Body of pancreas (tissue), 4 donors: Measurements from ENCODE around the gene ZBTB43. TPM values are rescaled to one million over a fixed set of nuclear protein-coding genes. Genes with fewer than 3 reads are reported as not detected.
"Not testable (repeated sequence)": the region's sequence is repeated elsewhere in the genome, so short reads cannot be mapped to it uniquely, and the experiment has no call there.

Source experiments
- ATAC-seq: fragments of 150-250 bp; one replicate; pipeline ENCODE4 v1.9.1; 2016
- DNase-seq, 4 donors: peaks; one replicate each; pipeline ENCODE4 v3.0.0-alpha.2; 2019
- H3K27ac ChIP-seq, 4 donors: fragments of 200-600 bp; sonication (generic); 1 replicate in 3 of 4; 2 replicates in 1 of 4; pipeline versions ENCODE4 v1.5.1 to v1.6.1; 2016 to 2019; ENCODE audit warnings: mild to moderate bottlenecking in 1 of 4, mixed read lengths in 1 of 4, moderate library complexity in 1 of 4
- H3K27me3 ChIP-seq, 2 donors: fragments of 200-600 bp; sonication (generic); one replicate each; pipeline ENCODE4 v1.6.0; 2016; ENCODE audit warnings: mild to moderate bottlenecking in 1 of 2
- H3K36me3 ChIP-seq, 2 donors: fragments of 200-600 bp; sonication (generic); replicated peaks in 1 of 2; 2 replicates each; pipeline ENCODE4 v1.5.1; 2016; ENCODE audit warnings: low read depth in 2 of 2; ENCODE audit not compliant: insufficient read depth in 1 of 2
- H3K4me1 ChIP-seq: fragments of 200-600 bp; sonication (generic); one replicate; pipeline ENCODE4 v1.6.0; 2016
- H3K4me3 ChIP-seq, 2 donors: fragments of 200-600 bp; sonication (generic); 1 replicate in 1 of 2; 2 replicates in 1 of 2; pipeline ENCODE4 v1.5.1; 2016 to 2019
- H3K9me3 ChIP-seq, 3 donors: fragments of 200-600 bp; sonication (generic); 1 replicate in 2 of 3; 2 replicates in 1 of 3; pipeline ENCODE4 v1.5.1; 2016
- CTCF ChIP-seq, 7 experiments: fragments of 450-650 bp in 4 of 7; fragments of 200-600 bp in 3 of 7; sonication (generic) in 3 of 7; IDR thresholded peaks; one replicate each; pipeline ENCODE4 v1.5.1; 2016 to 2019; ENCODE audit warnings: antibody characterized with exemption in 7 of 7
- POLR2A ChIP-seq, 3 donors: fragments of 450-650 bp; IDR thresholded peaks; one replicate each; pipeline ENCODE4 v1.6.1; 2016; ENCODE audit warnings: antibody characterized with exemption in 3 of 3, mild to moderate bottlenecking in 2 of 3
- WGBS, 2 donors: methylation state at CpG; one replicate each; pipeline ENCODE4 v1.1.5; 2017; 5-methylcytosine and 5-hydroxymethylcytosine counted together
- intact Hi-C: fragments of 100-400 bp; cut with DNase I; formaldehyde crosslinking; loops from one replicate; pipeline ENCODE4 v1.15.1; 2023
- total RNA-seq, 2 donors: library from RNA; depleted of rRNA; stranded (reverse); fragments of >200 nt; gene quantifications; one replicate each; pipeline ENCODE4 v1.1.0, GENCODE V29; 2016

Gene ZBTB43
- total RNA-seq, 2 donors from 2014 or later = 6.2 to 7.6 TPM

DNA sequence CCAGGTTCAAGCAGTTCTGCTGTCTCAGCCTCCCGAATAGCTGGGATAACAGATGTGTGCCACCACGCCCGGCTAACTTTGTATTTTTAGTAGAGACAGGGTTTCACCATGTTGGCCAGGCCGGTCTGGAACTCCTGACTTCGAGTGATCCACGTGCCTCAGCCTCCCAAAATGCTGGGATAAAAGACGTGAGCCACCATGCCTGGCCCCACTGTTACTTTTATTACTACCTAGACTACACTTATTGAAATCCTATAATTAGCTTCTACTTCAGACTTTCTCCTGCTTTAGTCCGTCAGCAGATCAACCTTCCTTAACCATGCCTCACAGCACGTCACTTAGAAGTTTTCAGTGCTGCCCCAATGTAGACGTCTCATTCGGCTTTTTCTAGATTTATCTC is 8.2 kb downstream of the ZBTB43 start:
- Histone ChIP-seq H3K36me3 (peaks cover 0 to 5% of the 10 kb centered on the region in 2 donors), H3K27me3 (no peaks in the 10 kb centered on the region), H3K27ac (no peak overlapping the region), H3K9me3 (no peaks in the 10 kb centered on the region), H3K4me3 (no peak overlapping the region), H3K4me1 (no peaks in the 10 kb centered on the region)
- WGBS, 2 donors = 96 to 97% methylated on average over 11 of the region's 11 CpGs
- TF ChIP-seq POLR2A (IDR thresholded peaks at IDR 0.05) (no peak), CTCF (IDR thresholded peaks at IDR 0.05) (no peak)
- intact Hi-C loops = no loop called here
- ATAC-seq = no peak
- no peak for DNase-seq

- H3K27ac ChIP-seq = no peak overlapping the region
- intact Hi-C loops = no loop called here
- DNase-seq (no peak), ATAC-seq (no peak)
- no peak overlapping the region for H3K4me3 ChIP-seq
- no peaks in the 10 kb centered on the region for H3K4me1 ChIP-seq
- H3K9me3 ChIP-seq = no peaks in the 10 kb centered on the region
- no peaks in the 10 kb centered on the region for H3K27me3 ChIP-seq
- no peak for TF ChIP-seq CTCF (IDR thresholded peaks at IDR 0.05)
- TF ChIP-seq POLR2A (IDR thresholded peaks at IDR 0.05) = no peak
- peaks cover 0 to 5% of the 10 kb centered on the region in 2 donors for H3K36me3 ChIP-seq
Measured at GRCh38 chr9:126814091-126814490, 9.3 kb downstream of the ZBTB43 start.

DNA sequence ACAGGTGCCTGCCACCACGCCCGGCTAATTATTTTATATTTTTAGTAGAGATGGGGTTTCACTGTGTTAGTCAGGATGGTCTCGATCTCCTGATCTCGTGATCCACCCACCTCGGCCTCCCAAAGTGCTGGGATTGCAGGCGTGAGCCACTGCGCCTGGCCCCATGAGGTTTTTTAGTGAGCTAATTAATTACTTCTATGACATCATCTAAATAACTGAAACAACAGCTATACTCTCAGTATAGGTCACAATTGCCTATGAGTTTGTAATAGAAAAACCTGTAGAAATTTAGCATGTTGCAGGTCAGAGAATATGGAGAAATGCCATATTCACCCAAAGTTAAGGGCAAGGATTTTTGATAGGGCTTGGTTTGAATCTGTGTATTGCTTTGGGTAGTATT is 12.8 kb downstream of the ZBTB43 start:
- H3K27ac ChIP-seq, H3K4me3 ChIP-seq, H3K9me3 ChIP-seq, H3K4me1 ChIP-seq, H3K27me3 ChIP-seq, DNase-seq, H3K36me3 ChIP-seq, intact Hi-C loops, ATAC-seq: not testable (repeated sequence)
- 98 to 99% methylated on average over 7 of the region's 7 CpGs for WGBS, 2 donors

DNA sequence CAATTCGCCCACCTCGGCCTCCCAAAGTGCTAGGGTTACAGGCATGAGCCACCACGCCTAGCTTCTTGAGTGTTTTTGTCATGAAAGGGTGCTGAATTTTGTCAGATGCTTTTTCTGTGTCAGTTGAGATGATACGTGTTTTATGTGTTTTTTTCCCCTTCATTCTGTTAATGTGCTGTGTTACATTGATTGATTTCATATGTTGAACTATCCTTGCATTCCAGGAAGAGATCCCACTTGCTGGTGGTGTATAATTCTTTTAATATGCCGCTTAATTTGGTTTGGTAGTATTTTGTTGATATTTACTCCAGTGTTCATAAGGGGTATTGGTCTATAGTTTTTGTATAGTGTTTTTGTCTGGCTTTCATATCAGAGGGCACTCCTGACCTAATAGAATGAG is 13.6 kb downstream of the ZBTB43 start:
- H3K9me3 ChIP-seq = no peaks in the 10 kb centered on the region
- H3K4me1 ChIP-seq = no peaks in the 10 kb centered on the region
- intact Hi-C loops = no loop called here
- WGBS, 2 donors = 94 to 97% methylated on average over 5 of the region's 5 CpGs
- no peak overlapping the region for H3K27ac ChIP-seq
- H3K4me3 ChIP-seq = no peak overlapping the region
- DNase-seq (no peak), ATAC-seq (no peak)
- H3K27me3 ChIP-seq = no peaks in the 10 kb centered on the region
- no peak for TF ChIP-seq CTCF (IDR thresholded peaks at IDR 0.05)
- TF ChIP-seq POLR2A (IDR thresholded peaks at IDR 0.05) = no peak
- H3K36me3 ChIP-seq = peaks cover 0 to 5% of the 10 kb centered on the region in 2 donors

DNA sequence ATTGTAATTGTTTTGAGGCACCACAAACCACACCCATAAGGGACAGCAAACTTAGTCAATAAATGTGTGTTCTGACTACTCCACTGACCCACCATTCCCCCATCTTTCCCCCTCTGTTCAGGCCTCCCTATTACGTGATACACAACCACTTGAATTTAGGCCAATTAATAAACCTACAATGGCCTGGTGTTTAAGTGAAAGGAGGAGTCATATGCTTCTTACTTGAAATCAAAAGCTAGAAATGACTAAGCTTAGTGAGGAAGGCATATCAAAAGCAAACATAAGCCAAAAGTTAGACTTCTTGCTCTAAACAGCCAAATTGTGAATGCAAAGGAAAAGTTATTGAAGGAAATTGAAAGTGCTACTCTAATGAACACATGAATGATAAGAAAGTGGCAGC is 14.6 kb downstream of the ZBTB43 start:
- Histone ChIP-seq H3K9me3 (no peaks in the 10 kb centered on the region), H3K27me3 (no peaks in the 10 kb centered on the region), H3K4me3 (no peak overlapping the region), H3K36me3 (peaks cover 0 to 2% of the 10 kb centered on the region in 2 donors), H3K4me1 (peaks cover 4% of the 10 kb centered on the region), H3K27ac (no peak overlapping the region)
- 95 to 100% methylated on average over 1 of the region's 1 CpG for WGBS, 2 donors
- intact Hi-C loops = no loop called here
- TF ChIP-seq POLR2A (IDR thresholded peaks at IDR 0.05) = no peak
- TF ChIP-seq CTCF (IDR thresholded peaks at IDR 0.05) = no peak
- no peak for DNase-seq
- ATAC-seq = no peak
